Liver (tissue), 4 donors: ENCODE data around the gene DBP. TPM values are rescaled to one million over a fixed set of nuclear protein-coding genes. Genes with fewer than 3 reads are reported as not detected.

Experiments used
- polyA plus RNA-seq, 2 donors: library from polyadenylated mRNA; stranded (reverse) in 1 of 2; unstranded in 1 of 2; fragments of 200-250 nt in 1 of 2; fragments of >200 nt in 1 of 2; fragmentation: Nextera tagmentation in 1 of 2; extraction: Ambion mirVana in 1 of 2; gene quantifications; one replicate each; pipeline versions ENCODE4 v1.2.1 to v1.2.3, GENCODE V29; 2013 to 2015
- total RNA-seq, 2 donors: library from RNA; depleted of rRNA; stranded (reverse); fragments of >200 nt; gene quantifications; one replicate each; pipeline ENCODE4 v1.2.3, GENCODE V29; 2014
- donor health status: healthy.
- donor health status: healthy.
- donor health status: healthy.

Gene DBP
- total and polyA plus RNA-seq, 4 donors, result 1.2 to 4.5 (median 1.8) TPM

Other genes with a start within 250 kb of the DBP start
- gene KDELR1, start 245.8 kb downstream of the DBP start, total RNA-seq, result 10 to 100 TPM; 32.3 to 34.9 TPM
- 10 to 100 TPM; 59.1 to 94.9 TPM for gene KDELR1, start 245.8 kb downstream of the DBP start, polyA plus RNA-seq
- under 1 TPM; 0.17 to 0.33 TPM for gene GRIN2D, start 243.7 kb downstream of the DBP start, total RNA-seq
- gene GRIN2D, start 243.7 kb downstream of the DBP start, polyA plus RNA-seq, result under 1 TPM in 1 of 2 donors, not detected in 1; 0.13 TPM
- gene GRWD1, start 191.4 kb downstream of the DBP start, total RNA-seq, result 10 to 100 TPM in 1 of 2 donors, 1 to 10 TPM in 1; 7.1 to 31.7 TPM
- 10 to 100 TPM; 11.1 to 19.5 TPM for gene GRWD1, start 191.4 kb downstream of the DBP start, polyA plus RNA-seq
- gene KCNJ14, start 181.8 kb downstream of the DBP start, total RNA-seq, result under 1 TPM; 0.23 to 0.92 TPM
- under 1 TPM; 0.06 to 0.12 TPM for gene KCNJ14, start 181.8 kb downstream of the DBP start, polyA plus RNA-seq
- 10 to 100 TPM; 13.1 to 16.9 TPM for gene CYTH2, start 168.0 kb downstream of the DBP start, total RNA-seq
- 10 to 100 TPM; 13.0 to 13.2 TPM for gene CYTH2, start 168.0 kb downstream of the DBP start, polyA plus RNA-seq
- under 1 TPM in 1 of 2 donors, not detected in 1; 0.08 TPM for gene LMTK3, start 125.5 kb downstream of the DBP start, total RNA-seq
- under 1 TPM in 1 of 2 donors, not detected in 1; 0.08 TPM for gene LMTK3, start 125.5 kb downstream of the DBP start, polyA plus RNA-seq
- gene SULT2B1, start 85.2 kb downstream of the DBP start, total RNA-seq, result not detected
- under 1 TPM; 0.14 to 0.24 TPM for gene SULT2B1, start 85.2 kb downstream of the DBP start, polyA plus RNA-seq
- gene SPACA4, start 30.6 kb downstream of the DBP start, total RNA-seq, result not detected
- gene SPACA4, start 30.6 kb downstream of the DBP start, polyA plus RNA-seq, result not detected
- gene FAM83E, start 22.3 kb downstream of the DBP start, total RNA-seq, result under 1 TPM; 0.33 to 0.42 TPM
- under 1 TPM in 1 of 2 donors, not detected in 1; 0.20 TPM for gene FAM83E, start 22.3 kb downstream of the DBP start, polyA plus RNA-seq
- gene RPL18, start 18.2 kb downstream of the DBP start, total RNA-seq, result 100 to 1,000 TPM; 502 to 830 TPM
- gene RPL18, start 18.2 kb downstream of the DBP start, polyA plus RNA-seq, result 100 to 1,000 TPM; 276 to 670 TPM
- gene SPHK2, start 17.9 kb downstream of the DBP start, total RNA-seq, result 10 to 100 TPM; 10.2 to 17.3 TPM
- 10 to 100 TPM in 1 of 2 donors, 1 to 10 TPM in 1; 9.6 to 14.4 TPM for gene SPHK2, start 17.9 kb downstream of the DBP start, polyA plus RNA-seq
- gene CA11, start 8.8 kb upstream of the DBP start, total RNA-seq, result under 1 TPM; 0.09 to 0.33 TPM
- 1 to 10 TPM in 1 of 2 donors, under 1 TPM in 1; 0.35 to 1.1 TPM for gene CA11, start 8.8 kb upstream of the DBP start, polyA plus RNA-seq
- under 1 TPM in 1 of 2 donors, not detected in 1; 0.08 TPM for gene NTN5, start 35.6 kb upstream of the DBP start, total RNA-seq
- gene NTN5, start 35.6 kb upstream of the DBP start, polyA plus RNA-seq, result under 1 TPM in 1 of 2 donors, not detected in 1; 0.09 TPM
- gene FUT2, start 58.6 kb upstream of the DBP start, total RNA-seq, result under 1 TPM in 1 of 2 donors, not detected in 1; 0.05 TPM
- gene FUT2, start 58.6 kb upstream of the DBP start, polyA plus RNA-seq, result under 1 TPM; 0.02 to 0.38 TPM
- gene MAMSTR, start 82.3 kb upstream of the DBP start, total RNA-seq, result under 1 TPM; 0.08 to 0.09 TPM
- gene MAMSTR, start 82.3 kb upstream of the DBP start, polyA plus RNA-seq, result under 1 TPM; 0.07 to 0.31 TPM
- 1 to 10 TPM; 4.8 to 5.4 TPM for gene RASIP1, start 103.2 kb upstream of the DBP start, total RNA-seq
- 1 to 10 TPM; 1.8 to 4.3 TPM for gene RASIP1, start 103.2 kb upstream of the DBP start, polyA plus RNA-seq
- gene IZUMO1, start 109.5 kb upstream of the DBP start, total RNA-seq, result under 1 TPM; 0.33 to 0.47 TPM
- gene IZUMO1, start 109.5 kb upstream of the DBP start, polyA plus RNA-seq, result not detected
- gene FUT1, start 115.3 kb upstream of the DBP start, total RNA-seq, result 1 to 10 TPM; 1.3 to 6.8 TPM
- gene FUT1, start 115.3 kb upstream of the DBP start, polyA plus RNA-seq, result under 1 TPM; 0.48 to 0.72 TPM
- gene FGF21, start 118.1 kb upstream of the DBP start, total RNA-seq, result 1 to 10 TPM in 1 of 2 donors, not detected in 1; 5.5 TPM
- gene FGF21, start 118.1 kb upstream of the DBP start, polyA plus RNA-seq, result 10 to 100 TPM in 1 of 2 donors, 1 to 10 TPM in 1; 6.5 to 18.5 TPM
- 1 to 10 TPM; 8.9 to 9.2 TPM for gene BCAT2, start 173.7 kb upstream of the DBP start, total RNA-seq
- gene BCAT2, start 173.7 kb upstream of the DBP start, polyA plus RNA-seq, result 10 to 100 TPM in 1 of 2 donors, 1 to 10 TPM in 1; 7.8 to 35.8 TPM
- gene HSD17B14, start 199.1 kb upstream of the DBP start, total RNA-seq, result 10 to 100 TPM in 1 of 2 donors, 1 to 10 TPM in 1; 3.7 to 11.2 TPM
- 10 to 100 TPM in 1 of 2 donors, 1 to 10 TPM in 1; 4.9 to 12.6 TPM for gene HSD17B14, start 199.1 kb upstream of the DBP start, polyA plus RNA-seq
- gene PLEKHA4, start 231.2 kb upstream of the DBP start, total RNA-seq, result 1 to 10 TPM; 4.4 to 7.3 TPM
- 10 to 100 TPM in 1 of 2 donors, 1 to 10 TPM in 1; 5.3 to 17.2 TPM for gene PLEKHA4, start 231.2 kb upstream of the DBP start, polyA plus RNA-seq
- 10 to 100 TPM; 13.2 to 52.5 TPM for gene PPP1R15A, start 235.0 kb upstream of the DBP start, total RNA-seq
- gene PPP1R15A, start 235.0 kb upstream of the DBP start, polyA plus RNA-seq, result 1 to 10 TPM; 5.6 to 9.3 TPM